Astrocyte (in vitro differentiated cells and primary cell): ENCODE data around the gene NEK7.

Source experiments
- CTCF ChIP-seq: IDR thresholded peaks from 2 replicates; pipeline ENCODE4 v1.5.1; 2011; ENCODE audit warnings: low read depth, mild to moderate bottlenecking, inconsistent platforms, low read length, moderate library complexity; ENCODE audit not compliant: insufficient read depth
- EZH2 ChIP-seq: IDR thresholded peaks from 2 replicates; pipeline ENCODE4 v1.6.1; 2012; ENCODE audit warnings: mild to moderate bottlenecking, low read length, inconsistent platforms; ENCODE audit not compliant: insufficient read depth

- TF ChIP-seq CTCF (no peak), EZH2 (no peak)
Measured at GRCh38 chr1:198174297-198174696, 17.5 kb downstream of the NEK7 start.
